ENCODE results near the gene PURB. TPM values are rescaled to one million over a fixed set of nuclear protein-coding genes. Genes with fewer than 3 reads are reported as not detected.

PURB gene
- total and polyA plus RNA-seq, 8 donors: 3.6 to 14.7 (median 7.8) TPM

DNA sequence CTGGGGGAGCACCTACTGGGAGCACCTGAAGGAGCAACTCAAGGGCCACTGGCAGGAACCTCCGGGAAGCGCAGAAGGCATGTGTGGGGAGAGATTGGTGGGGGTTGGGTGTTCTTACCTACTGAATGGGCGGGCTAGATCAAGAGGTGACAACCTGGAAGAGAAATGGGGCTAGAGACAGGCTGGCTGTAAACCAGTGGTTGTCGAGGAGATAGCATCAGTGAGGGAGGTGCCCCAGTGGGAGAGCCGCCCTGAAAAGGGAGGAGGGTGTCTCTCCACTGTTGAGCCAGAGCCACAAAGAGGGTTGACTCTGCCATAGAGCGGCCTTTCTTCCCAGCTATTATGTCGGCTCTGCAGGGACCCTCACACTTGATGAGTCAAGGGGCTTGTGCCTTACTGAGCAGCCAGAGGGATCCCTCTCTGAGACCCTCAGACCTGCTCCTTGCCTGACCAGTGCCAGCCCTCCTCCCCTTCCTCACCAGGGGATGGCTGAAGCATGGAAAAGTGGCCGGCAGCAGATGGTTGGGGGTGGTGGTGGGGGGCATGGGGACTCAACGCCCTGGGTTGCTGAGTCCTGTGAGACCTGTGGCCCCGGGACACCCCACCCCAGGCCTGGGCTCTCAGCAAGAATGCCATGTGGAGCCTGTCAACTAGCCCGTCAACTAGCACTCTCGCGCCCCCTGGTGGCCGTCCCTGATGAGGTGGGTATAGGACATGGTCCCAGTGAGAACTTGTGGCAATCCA, 36.4 kb upstream of the PURB start:
- DNase-seq: peak; percentile 72 to 100 (median 91)
- H3K4me1 ChIP-seq: no peaks in the 10 kb centered on the region
- no peaks in the 10 kb centered on the region for H3K9me3 ChIP-seq
- TF ChIP-seq CTCF (IDR thresholded peaks at IDR 0.05): peak; percentile 75 to 93 (median 88)
- FAIRE-seq: no peak
- H3K27ac ChIP-seq: no peak overlapping the region
- intact Hi-C loops (cut with DNase I): loop anchor here in 2 of 3 donors (5.0 to 10.0 kb wide), 3 partner anchors 64 to 337 kb away; partner anchors contain the start of gene TMED4 (in 1 of the 2)
- no peaks in the 10 kb centered on the region for H3K36me3 ChIP-seq
- no peak overlapping the region for H3K4me3 ChIP-seq
- 28 to 29% methylated on average over 14 of the region's 14 CpGs for WGBS, 2 donors
- no peaks in the 10 kb centered on the region for H3K27me3 ChIP-seq
- peak; percentile 98 to 100 (median 99) for ATAC-seq

DNA sequence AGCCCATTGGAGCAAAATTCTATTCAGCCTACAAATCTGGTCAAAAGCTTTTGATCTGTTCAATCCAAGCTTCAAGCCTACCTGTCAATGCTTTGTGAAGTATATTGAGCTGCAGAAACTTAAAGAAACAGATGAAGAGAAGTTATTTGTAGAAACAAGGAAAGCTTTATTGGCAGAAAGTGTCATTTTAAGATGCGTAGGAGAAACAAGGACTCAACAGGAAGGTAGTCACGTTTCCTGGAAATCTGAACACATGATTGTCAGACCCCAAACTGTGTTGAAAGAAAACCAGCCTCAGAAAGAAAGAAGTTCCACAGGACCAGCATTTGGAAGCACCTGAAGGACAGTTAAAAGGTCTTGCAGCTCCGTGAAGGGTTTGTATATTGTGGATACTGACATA, 34.8 kb upstream of the PURB start:
- H3K27ac ChIP-seq: no peak overlapping the region
- FAIRE-seq (no peak), ATAC-seq (no peak), DNase-seq (no peak)
- intact Hi-C loops (cut with DNase I): loop anchor here in 2 of 3 donors (5.0 to 10.0 kb wide), 3 partner anchors 63 to 335 kb away; partner anchors contain the start of gene TMED4 (in 1 of the 2)
- no peaks in the 10 kb centered on the region for H3K9me3 ChIP-seq
- H3K4me1 ChIP-seq: no peaks in the 10 kb centered on the region
- no peaks in the 10 kb centered on the region for H3K36me3 ChIP-seq
- H3K4me3 ChIP-seq: no peak overlapping the region
- WGBS, 2 donors: 55 to 72% methylated on average over 3 of the region's 3 CpGs
- no peaks in the 10 kb centered on the region for H3K27me3 ChIP-seq
- TF ChIP-seq CTCF (IDR thresholded peaks at IDR 0.05): no peak

DNA sequence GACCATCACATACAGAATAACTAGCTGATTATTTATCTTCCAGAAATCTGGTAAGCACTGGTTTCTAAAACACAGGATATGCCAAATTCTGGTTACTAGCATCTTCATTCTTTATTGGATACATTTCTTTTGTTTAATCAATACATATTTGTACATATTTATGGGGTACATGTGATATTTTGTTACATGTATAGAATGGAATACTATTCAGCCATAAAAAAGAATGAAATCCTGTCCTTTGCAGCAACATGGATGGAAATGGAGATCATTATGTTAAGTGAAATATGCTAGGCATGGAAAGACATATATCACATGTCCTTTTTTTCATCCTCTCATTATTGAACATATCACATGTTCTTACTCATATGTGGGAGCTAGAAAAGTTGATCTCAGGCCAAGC, 32.7 kb upstream of the PURB start:
- H3K9me3 ChIP-seq: no peaks in the 10 kb centered on the region
- ATAC-seq: no peak
- no peak overlapping the region for H3K4me3 ChIP-seq
- no peak overlapping the region for H3K27ac ChIP-seq
- no peaks in the 10 kb centered on the region for H3K36me3 ChIP-seq
- peaks cover 0 to 4% (median 0%) of the 10 kb centered on the region in 3 donors for H3K4me1 ChIP-seq
- no peak for DNase-seq
- no peak for TF ChIP-seq CTCF (IDR thresholded peaks at IDR 0.05)
- no peaks in the 10 kb centered on the region for H3K27me3 ChIP-seq
- intact Hi-C loops (cut with DNase I): no loop called here
- no peak for FAIRE-seq

- DNase-seq (no peak), ATAC-seq (no peak), FAIRE-seq (no peak)
- H3K4me3 ChIP-seq: no peak overlapping the region
- no peaks in the 10 kb centered on the region for H3K9me3 ChIP-seq
- peaks cover 0 to 10% (median 4%) of the 10 kb centered on the region in 3 donors for H3K4me1 ChIP-seq
- no peak for TF ChIP-seq CTCF (IDR thresholded peaks at IDR 0.05)
- intact Hi-C loops (cut with DNase I): no loop called here
- no peaks in the 10 kb centered on the region for H3K36me3 ChIP-seq
- no peaks in the 10 kb centered on the region for H3K27me3 ChIP-seq
- H3K27ac ChIP-seq: no peak overlapping the region
- 79 to 84% methylated on average over 2 of the region's 2 CpGs for WGBS, 2 donors
Measured at GRCh38 chr7:44917465-44917864, 32.1 kb upstream of the PURB start.

GRCh38 chr7:44914992-44915607, 29.8 kb upstream of the PURB start:
- no peak for TF ChIP-seq CTCF (IDR thresholded peaks at IDR 0.05)
- Histone ChIP-seq H3K36me3 (no peaks in the 10 kb centered on the region), H3K4me3 (no peak overlapping the region), H3K27ac (no peak overlapping the region), H3K9me3 (no peaks in the 10 kb centered on the region), H3K27me3 (no peaks in the 10 kb centered on the region), H3K4me1 (peaks cover 0 to 10% (median 6%) of the 10 kb centered on the region in 3 donors)
- no peak for DNase-seq
- intact Hi-C loops (cut with DNase I): no loop called here
- no peak for ATAC-seq
- 82 to 87% methylated on average over 10 of the region's 10 CpGs for WGBS, 2 donors
- no peak for FAIRE-seq
